Psoas muscle (tissue), 8 donors: ENCODE measurements around the gene COL27A1. TPM values are rescaled to one million over a fixed set of nuclear protein-coding genes. Genes with fewer than 3 reads are reported as not detected.
A peak's percentile ranks its signal among the peaks of the same experiment; 100 is the strongest.
"Not testable (repeated sequence)": the region's sequence is repeated elsewhere in the genome, so short reads cannot be mapped to it uniquely, and the experiment has no call there.

ENCODE experiments used
- ATAC-seq, 4 donors: fragments of 200-7000 bp; cut with Tn5 transposase; one replicate each; pipeline ENCODE4 v1.9.1; 2020; ENCODE audit warnings: moderate library complexity in 3 of 4, mild to moderate bottlenecking in 2 of 4
- DNase-seq, 2 donors: peaks; one replicate each; pipeline ENCODE4 v3.0.0-alpha.2; 2020
- H3K27ac ChIP-seq: fragments of 200-600 bp; one replicate; pipeline ENCODE4 v1.8.0; 2022
- H3K27me3 ChIP-seq, 3 donors: fragments of 200-600 bp in 1 of 3; one replicate each; pipeline versions ENCODE4 v1.6.1 to v1.8.0; 2013 to 2022; ENCODE audit warnings: low read length in 2 of 3, mild to moderate bottlenecking in 2 of 3, moderate library complexity in 1 of 3; ENCODE audit not compliant: insufficient read depth in 3 of 3
- H3K36me3 ChIP-seq, 2 donors: fragments of 200-600 bp in 1 of 2; one replicate each; pipeline versions ENCODE4 v1.6.1 to v1.8.0; 2013 to 2022; ENCODE audit warnings: low read depth in 1 of 2, mild to moderate bottlenecking in 1 of 2, moderate library complexity in 1 of 2; ENCODE audit not compliant: insufficient read depth in 1 of 2
- H3K4me1 ChIP-seq: fragments of 200-600 bp; one replicate; pipeline ENCODE4 v1.8.0; 2022
- H3K4me3 ChIP-seq: fragments of 200-600 bp; one replicate; pipeline ENCODE4 v1.8.0; 2022; ENCODE audit warnings: mild to moderate bottlenecking
- H3K9me3 ChIP-seq: fragments of 200-600 bp; one replicate; pipeline ENCODE4 v1.8.0; 2022
- CTCF ChIP-seq: fragments of 200-600 bp; IDR thresholded peaks from one replicate; pipeline ENCODE4 v1.8.0; 2022; ENCODE audit warnings: antibody characterized with exemption
- WGBS, 3 donors: extraction: QIAGEN DNeasy Blood & Tissue Kit; methylation state at CpG; one replicate each; pipeline versions ENCODE4 v1.1.6 to v1.1.7; 2013; 5-methylcytosine and 5-hydroxymethylcytosine counted together
- intact Hi-C, 2 donors: fragments of 100-400 bp; cut with DNase I; formaldehyde crosslinking; loops; one replicate each; pipeline versions ENCODE4 v1.11.0 to v1.14.2; 2022
- polyA plus RNA-seq, 3 donors: library from polyadenylated mRNA; stranded (reverse); fragments of 200-250 nt; gene quantifications; one replicate each; pipeline ENCODE4 v1.2.3, GENCODE V29; 2013
- total RNA-seq, 4 donors: library from RNA; stranded (reverse); fragmentation: NEBNext Ultra II Directional in 2 of 4; extraction: Animal tissue kit (Norgen Biotek cat#: 25700) in 2 of 4; gene quantifications; one replicate each; pipeline versions ENCODE4 v1.2.1 to v1.2.4, GENCODE V29; 2021 to 2023
- donor health status: healthy with polysubstance abuse.
- donor health status: DM: no; HTN: no; CAD: no; lungs with moderate emphysema.
- donor health status: Bipolar disorder and iron deficiency.
- donor health status: healthy.
- donor health status: DM: yes; HTN: yes; CAD: no.
- donor health status: DM: no; HTN: no; CAD: no.
- donor health status: DM: no; HTN: no; CAD: no.
- donor health status: DM: yes; HTN: yes; CAD: no.

COL27A1 gene
- total and polyA plus RNA-seq, 7 donors: 1.1 to 8.5 (median 3.9) TPM

- WGBS, 3 donors: 81 to 91% (median 82%) methylated on average over 8 of the region's 8 CpGs
- Histone ChIP-seq H3K27me3 (peaks cover 0 to 8% (median 0%) of the 10 kb centered on the region in 3 donors), H3K36me3 (no peaks in the 10 kb centered on the region), H3K4me1 (no peaks in the 10 kb centered on the region), H3K9me3 (no peaks in the 10 kb centered on the region), H3K27ac (no peak overlapping the region), H3K4me3 (no peak overlapping the region)
- TF ChIP-seq CTCF: no peak
- intact Hi-C loops: no loop called here
- ATAC-seq (peak in 1 of 4 donors; percentile 31), DNase-seq (no peak)
These were observed 169.2 kb downstream of the COL27A1 start for GRCh38 chr9:114324492-114324891.

GRCh38 chr9:114324965-114325364, 169.6 kb downstream of the COL27A1 start:
- 70 to 79% (median 73%) methylated on average over 7 of the region's 9 CpGs for WGBS, 3 donors
- intact Hi-C loops: not testable (repeated sequence)
- peak in 1 of 4 donors; percentile 17 for ATAC-seq

GRCh38 chr9:114325684-114326254, 170.4 kb downstream of the COL27A1 start:
- intact Hi-C loops: not testable (repeated sequence)

More at GRCh38 chr9:114324965-114325364, 169.6 kb downstream of the COL27A1 start:
- not testable (repeated sequence) for H3K27ac ChIP-seq, DNase-seq, H3K4me1 ChIP-seq, H3K4me3 ChIP-seq, H3K27me3 ChIP-seq, H3K36me3 ChIP-seq, H3K9me3 ChIP-seq

GRCh38 chr9:114327749-114328148, 172.4 kb downstream of the COL27A1 start:
- H3K27ac ChIP-seq: no peak overlapping the region
- no peak overlapping the region for H3K4me3 ChIP-seq
- H3K4me1 ChIP-seq: no peaks in the 10 kb centered on the region
- intact Hi-C loops: no loop called here
- DNase-seq (no peak), ATAC-seq (no peak)
- H3K27me3 ChIP-seq: peaks cover 0 to 2% (median 0%) of the 10 kb centered on the region in 3 donors
- WGBS, 3 donors: 90 to 94% (median 91%) methylated on average over 8 of the region's 8 CpGs
- no peak for TF ChIP-seq CTCF
- H3K9me3 ChIP-seq: no peaks in the 10 kb centered on the region
- H3K36me3 ChIP-seq: no peaks in the 10 kb centered on the region

More at GRCh38 chr9:114325684-114326254, 170.4 kb downstream of the COL27A1 start:
- not testable (repeated sequence) for DNase-seq, H3K27me3 ChIP-seq, H3K27ac ChIP-seq, ATAC-seq, H3K4me1 ChIP-seq, H3K4me3 ChIP-seq, H3K9me3 ChIP-seq, H3K36me3 ChIP-seq
- 68 to 74% (median 74%) methylated on average over 3 of the region's 3 CpGs for WGBS, 3 donors

GRCh38 chr9:114328357-114328820, 173.1 kb downstream of the COL27A1 start:
- H3K36me3 ChIP-seq, H3K4me3 ChIP-seq, ATAC-seq, H3K27ac ChIP-seq, H3K4me1 ChIP-seq, intact Hi-C loops, DNase-seq, H3K9me3 ChIP-seq, H3K27me3 ChIP-seq: not testable (repeated sequence)
- WGBS, 3 donors: 63 to 68% (median 64%) methylated on average over 10 of the region's 10 CpGs

GRCh38 chr9:114328937-114329624, 173.7 kb downstream of the COL27A1 start:
- H3K9me3 ChIP-seq, H3K4me1 ChIP-seq, intact Hi-C loops, ATAC-seq, DNase-seq, H3K27ac ChIP-seq, H3K27me3 ChIP-seq, H3K36me3 ChIP-seq, H3K4me3 ChIP-seq: not testable (repeated sequence)
- WGBS, 3 donors: 82 to 91% (median 87%) methylated on average over 8 to 11 of the region's 12 CpGs

GRCh38 chr9:114329625-114330022, 174.3 kb downstream of the COL27A1 start, which contains the start of gene ORM2:
Gene ORM2 (plus strand): TSS chr9:114329869. CDS start chr9:114329905, 36 bp downstream.
- H3K9me3 ChIP-seq, intact Hi-C loops, H3K36me3 ChIP-seq, H3K4me3 ChIP-seq, H3K4me1 ChIP-seq, H3K27me3 ChIP-seq, DNase-seq, H3K27ac ChIP-seq: not testable (repeated sequence)
- 96% methylated on average over 2 of the region's 10 CpGs; no CpG with 5 or more reads in 2 of the 3 donors for WGBS, 3 donors
- ATAC-seq: peak in 1 of 4 donors; percentile 28
